ENCODE data around the gene NMT2.
A peak's percentile ranks its signal among the peaks of the same experiment; 100 is the strongest.

The NMT2 gene

DNA sequence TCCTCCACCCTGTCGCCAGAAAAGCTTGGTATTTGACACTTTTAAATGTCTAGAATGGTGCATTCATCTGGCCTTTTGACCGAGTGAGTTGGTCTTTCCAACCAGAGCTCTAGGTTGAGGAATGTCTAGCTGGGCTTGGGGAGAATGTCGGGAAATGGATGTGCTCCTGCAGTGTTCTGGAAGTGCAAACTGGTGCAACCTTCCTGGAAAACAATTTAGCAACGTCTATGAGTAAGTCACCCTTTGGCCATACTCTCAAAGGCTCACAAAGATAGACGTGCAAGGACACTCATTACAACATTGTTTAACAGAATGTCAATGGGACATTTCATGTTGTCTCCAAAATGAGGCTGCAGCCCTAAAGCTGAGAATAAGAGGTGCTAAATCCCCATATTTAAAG lies 12.2 kb upstream of the NMT2 start:
- TF ChIP-seq, protein P1, sequence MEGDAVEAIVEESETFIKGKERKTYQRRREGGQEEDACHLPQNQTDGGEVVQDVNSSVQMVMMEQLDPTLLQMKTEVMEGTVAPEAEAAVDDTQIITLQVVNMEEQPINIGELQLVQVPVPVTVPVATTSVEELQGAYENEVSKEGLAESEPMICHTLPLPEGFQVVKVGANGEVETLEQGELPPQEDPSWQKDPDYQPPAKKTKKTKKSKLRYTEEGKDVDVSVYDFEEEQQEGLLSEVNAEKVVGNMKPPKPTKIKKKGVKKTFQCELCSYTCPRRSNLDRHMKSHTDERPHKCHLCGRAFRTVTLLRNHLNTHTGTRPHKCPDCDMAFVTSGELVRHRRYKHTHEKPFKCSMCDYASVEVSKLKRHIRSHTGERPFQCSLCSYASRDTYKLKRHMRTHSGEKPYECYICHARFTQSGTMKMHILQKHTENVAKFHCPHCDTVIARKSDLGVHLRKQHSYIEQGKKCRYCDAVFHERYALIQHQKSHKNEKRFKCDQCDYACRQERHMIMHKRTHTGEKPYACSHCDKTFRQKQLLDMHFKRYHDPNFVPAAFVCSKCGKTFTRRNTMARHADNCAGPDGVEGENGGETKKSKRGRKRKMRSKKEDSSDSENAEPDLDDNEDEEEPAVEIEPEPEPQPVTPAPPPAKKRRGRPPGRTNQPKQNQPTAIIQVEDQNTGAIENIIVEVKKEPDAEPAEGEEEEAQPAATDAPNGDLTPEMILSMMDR (conservative IDR thresholded peaks at IDR 0.05) = no peak
- H3K27ac ChIP-seq = no peak overlapping the region

DNA sequence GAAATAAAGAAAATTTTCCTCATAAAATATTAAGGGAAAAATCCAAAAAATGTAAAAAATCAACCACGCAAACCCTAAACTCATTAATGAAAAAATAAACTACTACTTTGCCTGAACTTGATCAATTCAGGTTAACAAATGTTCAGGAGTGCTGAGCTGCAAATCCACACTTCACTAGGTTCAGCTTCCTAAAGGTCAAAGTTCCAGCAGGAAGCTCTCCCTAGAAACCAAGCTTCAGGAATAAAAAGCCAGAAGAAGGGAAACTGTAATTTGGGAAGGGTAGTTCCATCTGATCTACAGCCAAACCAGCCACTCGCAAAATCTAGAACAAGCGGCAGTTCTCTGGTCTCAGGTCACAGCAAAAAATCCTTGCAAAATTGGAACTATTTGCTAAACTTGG lies 7.8 kb upstream of the NMT2 start:
- H3K27ac ChIP-seq = no peak overlapping the region
- TF ChIP-seq, protein P1 (conservative IDR thresholded peaks at IDR 0.05) = no peak

DNA sequence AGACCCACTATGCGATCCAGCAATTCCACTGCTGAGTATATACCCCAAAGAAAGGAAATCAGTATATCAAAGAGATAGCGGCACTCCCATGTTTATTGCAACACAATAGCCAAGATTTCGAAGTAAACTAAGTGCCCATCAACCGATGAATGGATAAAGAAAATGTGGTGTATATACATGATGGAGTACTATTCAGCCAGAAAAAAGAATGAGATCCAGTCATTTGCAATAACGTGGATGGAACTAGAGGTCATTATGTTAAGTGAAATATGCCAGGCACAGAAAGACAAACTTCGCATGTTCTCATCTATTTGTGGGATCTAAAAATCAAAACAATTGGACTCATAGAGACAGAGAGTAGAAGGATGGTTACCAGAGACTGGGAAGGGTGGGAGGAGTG lies 7.1 kb upstream of the NMT2 start:
- TF ChIP-seq, protein P1 (conservative IDR thresholded peaks at IDR 0.05) = no peak
- H3K27ac ChIP-seq = no peak overlapping the region

DNA sequence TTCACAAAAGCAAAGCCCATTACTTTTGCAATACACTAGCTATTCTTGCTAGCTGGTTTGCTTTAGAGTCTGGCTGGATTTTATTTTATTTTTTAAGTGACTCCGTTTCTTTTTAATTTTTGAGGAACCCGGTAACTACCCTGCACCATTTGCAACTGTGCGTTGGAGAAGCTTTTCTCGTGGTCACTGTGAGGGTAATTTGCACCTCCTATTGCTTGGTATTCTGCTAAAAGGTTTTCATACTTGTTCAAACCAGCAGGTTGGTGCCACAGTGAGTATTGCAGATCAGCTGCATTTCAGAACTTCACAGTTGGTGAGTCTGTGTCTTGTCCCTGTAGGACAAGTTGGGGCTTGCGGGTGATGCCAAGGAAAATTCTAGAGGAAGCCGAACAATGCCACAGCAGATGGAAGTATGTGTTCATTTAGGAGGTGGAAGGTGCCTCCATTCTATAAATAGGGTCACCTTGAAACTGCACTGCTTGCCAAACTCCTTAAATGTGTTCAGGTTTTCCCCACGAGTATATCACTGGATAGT lies 3.9 kb upstream of the NMT2 start:
- H3K27ac ChIP-seq = no peak overlapping the region

DNA sequence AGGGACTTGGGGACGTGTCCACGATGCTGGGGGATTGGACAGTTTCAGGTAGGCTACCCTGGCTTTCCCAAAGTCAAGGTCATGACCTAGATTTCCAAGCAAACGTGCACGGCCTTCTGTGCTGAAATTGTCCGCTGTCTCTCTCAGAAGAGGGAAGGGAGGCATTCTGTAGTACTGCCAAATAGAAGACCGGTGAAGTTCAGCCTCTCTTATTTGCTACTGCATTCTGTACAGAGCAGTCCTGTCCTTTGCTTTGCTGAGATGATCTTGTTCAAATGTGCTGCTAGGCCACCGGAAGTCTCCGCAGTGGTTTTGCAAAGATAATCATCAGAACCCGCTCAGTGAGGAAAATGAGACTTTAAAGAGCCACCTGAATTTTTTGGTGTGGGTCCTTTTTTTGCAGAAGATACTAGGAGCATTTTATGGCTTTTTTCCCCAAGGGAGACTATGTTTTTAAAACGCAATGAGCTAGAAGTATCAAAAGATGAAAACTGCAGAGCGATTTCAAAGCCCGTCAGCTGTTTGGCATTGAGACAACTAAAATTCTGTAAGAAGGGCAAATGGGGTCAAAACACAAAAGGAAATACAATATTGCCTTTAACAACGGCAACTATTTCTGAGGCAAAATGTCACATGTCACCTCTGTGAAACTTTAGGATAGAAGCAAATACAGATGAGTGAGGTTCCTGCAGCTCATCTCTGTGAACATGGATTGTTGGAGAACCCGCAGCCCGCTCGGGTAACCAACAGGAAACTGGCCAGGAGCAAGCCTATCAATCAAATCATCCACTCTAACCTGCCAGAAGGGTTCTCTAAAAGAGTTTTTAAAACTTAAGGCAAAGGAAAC lies 1.3 kb upstream of the NMT2 start:
- TF ChIP-seq, protein P1 (conservative IDR thresholded peaks at IDR 0.05) = no peak
- H3K27ac ChIP-seq = peak overlapping the region; percentile 55

More for the DNA sequence above, 3.9 kb upstream of the NMT2 start:
- TF ChIP-seq, protein P1 (conservative IDR thresholded peaks at IDR 0.05) = no peak

DNA sequence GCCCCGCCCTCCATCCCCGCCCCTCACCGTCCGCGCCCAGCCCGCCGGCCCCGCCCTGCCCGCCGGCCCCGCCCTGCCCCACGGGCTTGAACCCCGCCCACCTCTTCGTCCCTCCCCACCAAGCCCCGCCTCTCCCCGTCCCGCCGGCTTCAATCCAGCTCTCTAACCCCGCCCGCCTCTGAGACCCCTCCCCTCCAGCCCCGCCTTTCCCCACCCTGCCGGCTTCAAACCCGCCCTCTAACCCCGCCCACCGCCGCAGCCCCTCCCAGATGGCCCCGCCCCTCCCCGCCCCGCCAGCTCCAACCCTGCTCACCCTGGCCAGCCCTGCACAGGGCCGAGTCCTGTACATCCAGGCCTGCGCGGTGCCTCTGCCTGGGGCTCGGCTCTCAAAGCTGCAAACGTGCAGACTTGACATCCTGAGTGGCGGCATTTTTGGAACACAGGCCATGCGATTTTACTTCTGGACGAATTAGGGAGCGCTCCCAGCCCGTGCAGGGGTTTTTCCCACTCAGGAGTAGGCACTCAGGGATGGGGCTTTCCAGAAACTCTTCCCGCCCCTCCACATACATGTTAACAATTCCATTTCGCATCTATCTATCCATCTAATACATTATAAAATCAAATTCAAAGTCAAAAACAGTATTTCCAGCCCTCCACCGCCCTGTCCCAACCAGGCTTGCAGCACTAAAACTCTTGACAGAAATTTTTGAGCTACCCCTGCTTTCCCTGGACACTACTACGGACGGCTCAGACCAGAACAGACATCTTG lies 477 bp upstream of the NMT2 start:
- peak overlapping the region; percentile 55 for H3K27ac ChIP-seq
- TF ChIP-seq, protein P1 (conservative IDR thresholded peaks at IDR 0.05) = no peak
